Pancreas (tissue), 10 donors: Measurements from ENCODE around the gene ALPL. TPM values are rescaled to one million over a fixed set of nuclear protein-coding genes. Genes with fewer than 3 reads are reported as not detected.

Experiments used
- ATAC-seq, 4 donors: fragments of 200-7000 bp; cut with Tn5 transposase; one replicate each; pipeline versions ENCODE4 v1.8.0 to v1.9.1; 2020; ENCODE audit warnings: mild to moderate bottlenecking in 4 of 4, moderate library complexity in 4 of 4
- DNase-seq, 6 donors: peaks; one replicate each; pipeline ENCODE4 v3.0.0-alpha.2; 2020
- FAIRE-seq: peaks from 2 replicates; lab custom pipeline; 2012; peaks lifted over from hg19 to GRCh38; lab: Jason Lieb, UNC
- H3K27ac ChIP-seq, 4 donors: fragments of 200-600 bp; sonication (generic); 1 replicate in 3 of 4; 2 replicates in 1 of 4; pipeline versions ENCODE4 v1.5.0 to v1.8.0; 2020
- H3K27me3 ChIP-seq, 4 donors: fragments of 200-600 bp; one replicate each; pipeline ENCODE4 v1.8.0; 2021
- H3K36me3 ChIP-seq, 3 donors: fragments of 200-600 bp; sonication (generic) in 1 of 3; one replicate each; pipeline versions ENCODE4 v1.5.0 to v1.8.0; 2020 to 2021
- H3K4me1 ChIP-seq, 3 donors: fragments of 200-600 bp; one replicate each; pipeline ENCODE4 v1.8.0; 2021
- H3K4me3 ChIP-seq, 4 donors: fragments of 200-600 bp; sonication (generic) in 2 of 4; one replicate each; pipeline versions ENCODE4 v1.5.0 to v1.8.0; 2020 to 2021
- H3K9me3 ChIP-seq, 4 donors: fragments of 200-600 bp; one replicate each; pipeline ENCODE4 v1.8.0; 2021
- CTCF ChIP-seq, 4 donors: fragments of 200-600 bp; sonication (generic) in 3 of 4; IDR thresholded peaks; one replicate each; pipeline versions ENCODE4 v1.5.0 to v1.8.0; 2021; ENCODE audit warnings: antibody characterized with exemption in 4 of 4
- WGBS, 2 donors: extraction: QIAGEN DNeasy Blood & Tissue Kit; methylation state at CpG; one replicate each; pipeline ENCODE4 v1.1.7; 2013; 5-methylcytosine and 5-hydroxymethylcytosine counted together
- intact Hi-C, 3 donors: fragments of 100-400 bp; cut with DNase I; formaldehyde crosslinking; loops; one replicate each; pipeline versions ENCODE4 v1.11.1 to v1.14.2; 2022
- polyA plus RNA-seq, 2 donors: library from polyadenylated mRNA; stranded (reverse); fragments of 200-250 nt; gene quantifications; one replicate each; pipeline ENCODE4 v1.2.3, GENCODE V29; 2013
- total RNA-seq, 6 donors: library from RNA; stranded (reverse); fragmentation: NEBNext Ultra II Directional in 4 of 6; extraction: Animal tissue kit (Norgen Biotek cat#: 25700) in 4 of 6; gene quantifications; one replicate each; pipeline versions ENCODE4 v1.2.1 to v1.2.4, GENCODE V29; 2021 to 2023
- donor health status: healthy with polysubstance abuse.
- donor health status: DM: no; HTN: no; CAD: no; lungs with moderate emphysema.
- donor health status: DM: no; HTN: no; CAD: no.
- donor health status: control.
- donor health status: control.
- donor health status: Bipolar disorder and iron deficiency.
- donor health status: DM: yes; HTN: yes; CAD: no.
- donor health status: DM: no; HTN: no; CAD: no.
- donor health status: DM: no; HTN: no; CAD: no.
- donor health status: DM: yes; HTN: yes; CAD: no.

The ALPL gene
- total and polyA plus RNA-seq, 8 donors, result 0.63 to 6.7 (median 3.0) TPM

- peak in 2 of 6 donors; percentile 30 to 71 for DNase-seq
- Histone ChIP-seq H3K27me3 (no peaks in the 10 kb centered on the region), H3K36me3 (peaks cover 0 to 66% (median 27%) of the 10 kb centered on the region in 3 donors), H3K4me3 (no peak overlapping the region), H3K4me1 (no peaks in the 10 kb centered on the region), H3K27ac (no peak overlapping the region), H3K9me3 (no peaks in the 10 kb centered on the region)
- no peak for FAIRE-seq
- no peak for TF ChIP-seq CTCF (IDR thresholded peaks at IDR 0.05)
- 93 to 94% methylated on average over 30 of the region's 30 CpGs for WGBS, 2 donors
- no peak for ATAC-seq
- intact Hi-C loops, result no loop called here
Observed at GRCh38 chr1:21601278-21602048, 92.2 kb downstream of the ALPL start.

GRCh38 chr1:21603177-21604138 is 94.2 kb downstream of the ALPL start:
- Histone ChIP-seq H3K4me3 (no peak overlapping the region), H3K4me1 (no peaks in the 10 kb centered on the region), H3K9me3 (no peaks in the 10 kb centered on the region), H3K36me3 (peaks cover 0 to 58% (median 22%) of the 10 kb centered on the region in 3 donors), H3K27me3 (no peaks in the 10 kb centered on the region), H3K27ac (no peak overlapping the region)
- intact Hi-C loops, result no loop called here
- WGBS, 2 donors, result 90 to 93% methylated on average over 39 of the region's 39 CpGs
- no peak for FAIRE-seq
- no peak for TF ChIP-seq CTCF (IDR thresholded peaks at IDR 0.05)
- DNase-seq, result peak in 2 of 6 donors; percentile 41 to 66
- no peak for ATAC-seq

- no peak for TF ChIP-seq CTCF (IDR thresholded peaks at IDR 0.05)
- no peak overlapping the region for H3K27ac ChIP-seq
- peaks cover 0 to 56% (median 13%) of the 10 kb centered on the region in 3 donors for H3K36me3 ChIP-seq
- no peak for ATAC-seq
- intact Hi-C loops, result no loop called here
- FAIRE-seq, result no peak
- H3K9me3 ChIP-seq, result no peaks in the 10 kb centered on the region
- H3K27me3 ChIP-seq, result no peaks in the 10 kb centered on the region
- DNase-seq, result peak in 2 of 6 donors; percentile 9 to 22
- H3K4me1 ChIP-seq, result no peaks in the 10 kb centered on the region
- 91% methylated on average over 12 of the region's 12 CpGs for WGBS, 2 donors
- H3K4me3 ChIP-seq, result no peak overlapping the region
Observed at GRCh38 chr1:21604208-21604957, 95.2 kb downstream of the ALPL start.

DNA sequence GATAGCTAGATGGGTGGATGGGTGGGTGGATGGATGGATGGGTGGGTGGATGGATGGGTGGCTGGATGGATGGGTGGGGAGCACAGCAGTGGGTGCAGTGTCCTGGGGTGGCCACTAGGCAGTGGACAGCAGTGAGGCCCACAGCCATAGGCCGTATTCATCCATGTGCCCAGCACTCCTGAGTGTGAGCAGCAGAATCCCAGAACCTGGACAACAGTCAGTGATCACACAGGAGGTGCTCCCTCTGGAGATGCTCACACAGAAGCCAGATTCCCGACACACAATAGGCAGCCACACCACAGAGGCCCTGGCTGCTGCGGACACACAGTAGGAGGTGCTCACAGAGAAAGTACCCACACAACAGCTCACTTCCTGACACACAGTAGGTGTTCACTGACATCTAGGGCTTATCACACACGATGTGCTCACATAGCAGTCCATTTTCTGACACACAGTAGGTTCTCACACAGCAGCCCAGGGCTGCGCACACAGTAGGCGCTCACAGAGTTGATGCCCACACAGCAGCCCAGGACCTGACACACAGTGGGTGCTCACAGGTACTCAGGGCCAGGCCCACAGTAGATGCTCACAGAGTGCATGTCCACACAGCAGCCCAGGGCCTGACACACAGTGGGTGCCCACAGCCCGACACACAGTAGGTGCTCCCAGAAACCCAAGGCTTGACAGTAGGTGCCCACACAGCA is 95.9 kb downstream of the ALPL start:
- H3K27me3 ChIP-seq, result no peaks in the 10 kb centered on the region
- intact Hi-C loops, result no loop called here
- peak in 1 of 6 donors; percentile 33 for DNase-seq
- 87 to 94% methylated on average over 7 of the region's 7 CpGs for WGBS, 2 donors
- H3K4me1 ChIP-seq, result no peaks in the 10 kb centered on the region
- no peak for FAIRE-seq
- no peak overlapping the region for H3K27ac ChIP-seq
- TF ChIP-seq CTCF (IDR thresholded peaks at IDR 0.05), result no peak
- no peak overlapping the region for H3K4me3 ChIP-seq
- no peak for ATAC-seq
- H3K36me3 ChIP-seq, result peaks cover 0 to 56% (median 15%) of the 10 kb centered on the region in 3 donors
- H3K9me3 ChIP-seq, result no peaks in the 10 kb centered on the region
